Muscle of back (tissue), 11 donors: Measurements from ENCODE around the gene CASTOR1. TPM values are rescaled to one million over a fixed set of nuclear protein-coding genes. Genes with fewer than 3 reads are reported as not detected.

Experiments
- DNase-seq, 3 donors: peaks; one replicate each; pipeline versions ENCODE4 v3.0.0 to v3.0.0-alpha.2; 2013
- polyA plus RNA-seq, 10 donors: library from polyadenylated mRNA; unstranded; fragments of 120-200 nt; gene quantifications; one replicate each; pipeline ENCODE4 v1.2.1, GENCODE V29; 2013; ENCODE audit not compliant: insufficient read length in 10 of 10

The CASTOR1 gene
- polyA plus RNA-seq, 10 donors, result 2.1 to 6.3 (median 3.8) TPM

- no peak for DNase-seq
Observed at GRCh38 chr22:30285846-30286200, 3.5 kb downstream of the CASTOR1 start.

- DNase-seq, result no peak
Observed at GRCh38 chr22:30285176-30285845, 4.0 kb downstream of the CASTOR1 start.

- no peak for DNase-seq
Observed at GRCh38 chr22:30284666-30285065, 4.6 kb downstream of the CASTOR1 start.

- DNase-seq, result no peak
Observed at GRCh38 chr22:30284172-30284571, 5.1 kb downstream of the CASTOR1 start.

GRCh38 chr22:30283342-30283741, 6.0 kb downstream of the CASTOR1 start:
- DNase-seq, result no peak

GRCh38 chr22:30282616-30283046, 6.7 kb downstream of the CASTOR1 start:
- DNase-seq, result no peak

- no peak for DNase-seq
Observed at GRCh38 chr22:30280505-30280904, 8.8 kb downstream of the CASTOR1 start.

GRCh38 chr22:30279932-30280331, 9.4 kb downstream of the CASTOR1 start:
- no peak for DNase-seq

GRCh38 chr22:30279046-30279788, 10.1 kb downstream of the CASTOR1 start:
- DNase-seq, result no peak

GRCh38 chr22:30277547-30278344, 11.6 kb downstream of the CASTOR1 start:
- DNase-seq, result peak in 1 of 3 donors; percentile 55

- no peak for DNase-seq
Observed at GRCh38 chr22:30276039-30276438, 13.3 kb downstream of the CASTOR1 start.

GRCh38 chr22:30275625-30276024, 13.7 kb downstream of the CASTOR1 start:
- no peak for DNase-seq

- no peak for DNase-seq
Observed at GRCh38 chr22:30274437-30274812, 14.9 kb downstream of the CASTOR1 start.

- no peak for DNase-seq
Observed at GRCh38 chr22:30273711-30274436, 15.4 kb downstream of the CASTOR1 start.

GRCh38 chr22:30272781-30273601, 16.3 kb downstream of the CASTOR1 start:
- no peak for DNase-seq

- peak in 1 of 3 donors; percentile 64 for DNase-seq
Observed at GRCh38 chr22:30270832-30271231, 18.5 kb downstream of the CASTOR1 start.

- DNase-seq, result no peak
Observed at GRCh38 chr22:30268331-30268730, 21.0 kb downstream of the CASTOR1 start.

- no peak for DNase-seq
Observed at GRCh38 chr22:30267382-30268302, 21.7 kb downstream of the CASTOR1 start.

GRCh38 chr22:30266445-30267381, 22.6 kb downstream of the CASTOR1 start, which contains the start of gene OSM:
Gene OSM (minus strand): TSS chr22:30266851. CDS start chr22:30266799, 52 bp downstream.
- peak in 1 of 3 donors; percentile 60 for DNase-seq
